HG03457 (cell line): ENCODE measurements around the gene ERGIC1.
"Not testable (repeated sequence)": the region's sequence is repeated elsewhere in the genome, so short reads cannot be mapped to it uniquely, and the experiment has no call there.

ENCODE experiments used
- ATAC-seq: cut with Tn5 transposase; IDR thresholded peaks from one replicate; pipeline ENCODE4 v1.9.1; 2021; ENCODE audit warnings: moderate number of reproducible peaks; ENCODE audit not compliant: unreplicated experiment

ERGIC1 gene

GRCh38 chr5:172833686-172834414 lies at the start of gene ERGIC1:
ERGIC1 (plus strand) TSS chr5:172834251; CDS start chr5:172834414, 163 bp downstream.
- peak; percentile 58 for ATAC-seq

- ATAC-seq: no peak
Measured at GRCh38 chr5:172785429-172786088, 48.5 kb upstream of the ERGIC1 start.

- no peak for ATAC-seq
Measured at GRCh38 chr5:172786736-172787462, 47.2 kb upstream of the ERGIC1 start.

GRCh38 chr5:172787538-172787937 lies 46.5 kb upstream of the ERGIC1 start:
- not testable (repeated sequence) for ATAC-seq

GRCh38 chr5:172788771-172789686 lies 45.0 kb upstream of the ERGIC1 start:
- no peak for ATAC-seq

GRCh38 chr5:172789687-172790495 lies 44.2 kb upstream of the ERGIC1 start:
- no peak for ATAC-seq

- no peak for ATAC-seq
Measured at GRCh38 chr5:172790496-172790889, 43.6 kb upstream of the ERGIC1 start.

GRCh38 chr5:172791286-172791685 lies 42.8 kb upstream of the ERGIC1 start:
- no peak for ATAC-seq

GRCh38 chr5:172791726-172792445 lies 42.2 kb upstream of the ERGIC1 start:
- no peak for ATAC-seq

- no peak for ATAC-seq
Measured at GRCh38 chr5:172792701-172793570, 41.1 kb upstream of the ERGIC1 start.

- no peak for ATAC-seq
Measured at GRCh38 chr5:172793577-172794488, 40.2 kb upstream of the ERGIC1 start.

GRCh38 chr5:172795318-172795977 lies 38.6 kb upstream of the ERGIC1 start:
- ATAC-seq: no peak

- ATAC-seq: no peak
Measured at GRCh38 chr5:172796306-172796705, 37.7 kb upstream of the ERGIC1 start.

GRCh38 chr5:172797771-172798191 lies 36.3 kb upstream of the ERGIC1 start:
- ATAC-seq: no peak

- ATAC-seq: no peak
Measured at GRCh38 chr5:172798422-172799215, 35.4 kb upstream of the ERGIC1 start.

GRCh38 chr5:172799416-172799815 lies 34.6 kb upstream of the ERGIC1 start:
- ATAC-seq: no peak
